Type B pancreatic cell (in vitro differentiated cells): ENCODE results near the gene GAN. TPM values are rescaled to one million over a fixed set of nuclear protein-coding genes. Genes with fewer than 3 reads are reported as not detected.

ENCODE experiments used
- DNase-seq: peaks from one replicate; pipeline ENCODE4 v3.0.0; 2021; ENCODE audit warnings: mixed read lengths; ENCODE audit not compliant: unreplicated experiment; ENCODE audit errors: extremely low spot score
- H3K27ac Mint-ChIP-seq: 2 replicates; pipeline ENCODE4 v1.8.0; 2021; ENCODE audit warnings: mild to moderate bottlenecking, mixed read lengths
- H3K27me3 Mint-ChIP-seq: 2 replicates; pipeline ENCODE4 v1.8.0; 2021; ENCODE audit warnings: mixed read lengths
- H3K36me3 Mint-ChIP-seq: 2 replicates; pipeline ENCODE4 v1.8.0; 2021; ENCODE audit warnings: mixed read lengths
- H3K4me1 Mint-ChIP-seq: one replicate; pipeline ENCODE4 v1.8.0; 2021; ENCODE audit warnings: mixed read lengths; ENCODE audit not compliant: unreplicated experiment
- H3K4me3 Mint-ChIP-seq: 2 replicates; pipeline ENCODE4 v1.8.0; 2021; ENCODE audit warnings: mild to moderate bottlenecking, mixed read lengths
- H3K9me3 Mint-ChIP-seq: 2 replicates; pipeline ENCODE4 v1.8.0; 2021; ENCODE audit warnings: mixed read lengths
- total RNA-seq: library from RNA; stranded (reverse); gene quantifications from 2 replicates; pipeline ENCODE4 v1.2.1, GENCODE V29; 2021; ENCODE audit warnings: low replicate concordance
- TF ChIP-seq, protein P1 (sequence below): fragments of 200-600 bp; sonication (generic); conservative IDR thresholded peaks from 2 replicates; pipeline ENCODE4 v1.5.0; 2021; ENCODE audit warnings: antibody characterized with exemption, mild to moderate bottlenecking

Gene GAN
- total RNA-seq, 1 donor from 2014 or later = 14.8 TPM

DNA sequence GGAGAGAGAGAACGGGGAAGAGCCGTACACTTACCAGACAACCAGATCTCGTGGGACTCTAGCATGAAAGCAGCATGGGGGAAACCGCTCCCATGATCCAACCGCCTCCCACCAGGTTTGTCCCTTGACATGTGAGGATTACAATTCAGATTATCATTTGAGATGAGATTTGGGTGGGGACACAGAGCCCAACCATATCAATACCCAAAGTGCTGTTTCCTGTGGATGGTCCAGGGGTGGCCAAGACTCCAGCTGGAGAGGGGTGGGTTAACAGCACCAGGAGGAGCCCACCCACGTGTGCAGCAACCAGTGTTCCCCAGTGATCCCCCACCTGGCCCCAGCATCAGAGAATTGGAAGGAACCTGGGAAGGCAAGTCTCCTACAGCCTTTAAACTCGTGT, 79.7 kb downstream of the GAN start:
- Mint-ChIP-seq H3K9me3 (peaks cover 1% of the 10 kb centered on the region), H3K27ac (no peak overlapping the region), H3K36me3 (peaks cover 21% of the 10 kb centered on the region)

DNA sequence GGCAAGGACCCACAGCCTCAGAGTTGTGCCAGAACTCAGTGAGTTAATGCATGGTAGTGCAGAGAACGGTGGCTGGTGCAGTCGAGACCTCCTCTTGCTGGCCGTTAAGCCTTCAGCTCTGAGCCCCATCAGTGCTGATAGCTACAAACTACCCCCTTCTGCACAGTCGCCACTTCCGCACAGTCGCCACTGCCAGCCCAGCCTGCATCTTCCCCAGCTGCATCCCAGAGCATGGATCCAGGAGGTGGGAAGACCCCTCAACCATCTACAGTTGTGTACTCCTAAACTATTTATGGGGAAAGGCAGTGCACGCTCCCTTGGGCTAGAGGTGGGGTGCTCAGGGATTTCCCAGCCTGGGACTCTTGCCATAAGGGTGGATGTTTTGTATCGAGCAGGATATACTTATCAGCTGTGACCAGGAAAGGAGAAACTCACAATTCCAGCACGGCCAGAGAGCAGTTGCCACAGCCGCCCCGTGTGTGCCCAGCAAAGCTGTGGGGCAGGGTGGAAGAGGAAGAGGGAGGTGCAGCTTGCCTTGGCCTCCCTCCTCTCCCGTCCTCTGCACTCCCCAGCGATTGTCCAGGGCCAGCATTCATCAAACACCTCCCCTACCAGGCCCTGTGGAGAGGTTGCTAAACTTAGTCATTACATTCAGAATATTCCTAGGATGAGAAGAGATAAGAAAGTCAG, 80.3 kb downstream of the GAN start:
- TF ChIP-seq, protein P1, sequence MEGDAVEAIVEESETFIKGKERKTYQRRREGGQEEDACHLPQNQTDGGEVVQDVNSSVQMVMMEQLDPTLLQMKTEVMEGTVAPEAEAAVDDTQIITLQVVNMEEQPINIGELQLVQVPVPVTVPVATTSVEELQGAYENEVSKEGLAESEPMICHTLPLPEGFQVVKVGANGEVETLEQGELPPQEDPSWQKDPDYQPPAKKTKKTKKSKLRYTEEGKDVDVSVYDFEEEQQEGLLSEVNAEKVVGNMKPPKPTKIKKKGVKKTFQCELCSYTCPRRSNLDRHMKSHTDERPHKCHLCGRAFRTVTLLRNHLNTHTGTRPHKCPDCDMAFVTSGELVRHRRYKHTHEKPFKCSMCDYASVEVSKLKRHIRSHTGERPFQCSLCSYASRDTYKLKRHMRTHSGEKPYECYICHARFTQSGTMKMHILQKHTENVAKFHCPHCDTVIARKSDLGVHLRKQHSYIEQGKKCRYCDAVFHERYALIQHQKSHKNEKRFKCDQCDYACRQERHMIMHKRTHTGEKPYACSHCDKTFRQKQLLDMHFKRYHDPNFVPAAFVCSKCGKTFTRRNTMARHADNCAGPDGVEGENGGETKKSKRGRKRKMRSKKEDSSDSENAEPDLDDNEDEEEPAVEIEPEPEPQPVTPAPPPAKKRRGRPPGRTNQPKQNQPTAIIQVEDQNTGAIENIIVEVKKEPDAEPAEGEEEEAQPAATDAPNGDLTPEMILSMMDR = no peak
- Mint-ChIP-seq H3K27me3 (no peaks in the 10 kb centered on the region), H3K4me1 (no peaks in the 10 kb centered on the region), H3K27ac (no peak overlapping the region), H3K4me3 (no peak overlapping the region), H3K9me3 (peaks cover 5% of the 10 kb centered on the region), H3K36me3 (peaks cover 17% of the 10 kb centered on the region)
- DNase-seq = no peak

More for the DNA sequence above, 79.7 kb downstream of the GAN start:
- Mint-ChIP-seq H3K4me1 (no peaks in the 10 kb centered on the region), H3K27me3 (no peaks in the 10 kb centered on the region), H3K4me3 (no peak overlapping the region)
- TF ChIP-seq, protein P1 = no peak
- DNase-seq = no peak

- Mint-ChIP-seq H3K36me3 (peaks cover 7% of the 10 kb centered on the region), H3K4me1 (peaks cover 5% of the 10 kb centered on the region), H3K27ac (no peak overlapping the region), H3K9me3 (peaks cover 7% of the 10 kb centered on the region), H3K27me3 (no peaks in the 10 kb centered on the region), H3K4me3 (no peak overlapping the region)
- no peak for DNase-seq
- TF ChIP-seq, protein P1 = no peak
Observed at GRCh38 chr16:81397058-81397878, 82.5 kb downstream of the GAN start.

GRCh38 chr16:81397879-81398520, 83.2 kb downstream of the GAN start:
- H3K27me3 Mint-ChIP-seq = no peaks in the 10 kb centered on the region
- peaks cover 5% of the 10 kb centered on the region for H3K4me1 Mint-ChIP-seq
- H3K27ac Mint-ChIP-seq = peak overlapping the region; percentile 55
- peaks cover 7% of the 10 kb centered on the region for H3K9me3 Mint-ChIP-seq
- H3K36me3 Mint-ChIP-seq = peaks cover 6% of the 10 kb centered on the region
- TF ChIP-seq, protein P1 = no peak
- no peak for DNase-seq
- H3K4me3 Mint-ChIP-seq = no peak overlapping the region

GRCh38 chr16:81399909-81400308, 85.1 kb downstream of the GAN start:
- Mint-ChIP-seq H3K9me3 (peaks cover 7% of the 10 kb centered on the region), H3K27ac (peak overlapping the region; percentile 61), H3K27me3 (no peaks in the 10 kb centered on the region), H3K36me3 (no peaks in the 10 kb centered on the region), H3K4me1 (peaks cover 5% of the 10 kb centered on the region), H3K4me3 (no peak overlapping the region)
- no peak for DNase-seq
- TF ChIP-seq, protein P1 = no peak
